HCT116 (cell line): ENCODE data around the gene CDKAL1. TPM values are rescaled to one million over a fixed set of nuclear protein-coding genes. Genes with fewer than 3 reads are reported as not detected.

Source experiments
- ATAC-seq: fragments of 200-7000 bp; cut with Tn5 transposase; 2 replicates; pipeline ENCODE4 v1.9.1; 2020; ENCODE audit warnings: mild to moderate bottlenecking, moderate library complexity
- BruUV-seq: library from RNA; stranded (reverse); fragments of 400-500 nt; replicated peaks from 2 replicates; lab custom pipeline; 2021; lab: Mats Ljungman, UMichigan
- CTCF ChIA-PET: fragments of 300-600 bp; sonication (Branson Sonifier 250); formaldehyde crosslinking; loops from one replicate; lab custom pipeline; 2021; ENCODE audit warnings: antibody characterized with exemption; lab: Charles Lee
- POLR2A ChIA-PET: fragments of 300-600, 350-600 bp; sonication (Branson Sonifier 250); formaldehyde crosslinking; loops from one replicate; lab custom pipeline; 2021; ENCODE audit warnings: antibody characterized with exemption; lab: Charles Lee
- RAD21 ChIA-PET, 2 experiments: fragments of 300-600 bp; sonication (Branson Sonifier 250); formaldehyde crosslinking; loops; one replicate each; lab custom pipeline; 2023; ENCODE audit warnings: low total read pairs in 2 of 2; ENCODE audit not compliant: uncharacterized antibody in 2 of 2, unreplicated experiment in 2 of 2, low non-redundant PET in 1 of 2; lab: Charles Lee
- DNase-seq: peaks from one replicate; pipeline ENCODE4 v3.0.0-alpha.2; 2010; ENCODE audit warnings: low read depth, low spot score
- H2AFZ ChIP-seq: fragments of 200-600 bp; shearing (Covaris generic), sonication (generic); 2 replicates; pipeline ENCODE4 v1.6.1; 2017; ENCODE audit warnings: low read depth, mixed run types, mixed read lengths, antibody characterized with exemption, low read length; ENCODE audit not compliant: poor library complexity, severe bottlenecking
- H3K27ac ChIP-seq: 2 replicates; pipeline ENCODE4 v1.5.1; 2012; ENCODE audit warnings: low read depth, low read length
- H3K27me3 ChIP-seq: fragments of 200-600 bp; sonication (generic); 2 replicates; pipeline ENCODE4 v1.6.1; 2016; ENCODE audit warnings: mixed run types, low read length, mixed read lengths; ENCODE audit not compliant: insufficient read depth
- H3K36me3 ChIP-seq, 2 experiments: fragments of 200-500 bp in 1 of 2; fragments of 200-600 bp in 1 of 2; sonication (Bioruptor generic) in 1 of 2; sonication (generic) in 1 of 2; 2 replicates each; pipeline versions ENCODE4 v1.5.1 to v1.6.1; 2014 to 2016; ENCODE audit warnings: low read length in 2 of 2, inconsistent platforms in 1 of 2, mixed read lengths in 1 of 2, mixed run types in 1 of 2; ENCODE audit not compliant: insufficient read depth in 2 of 2, control insufficient read depth in 1 of 2
- H3K4me1 ChIP-seq, 2 experiments: fragments of 200-600 bp in 1 of 2; sonication (generic) in 1 of 2; 2 replicates each; pipeline versions ENCODE4 v1.5.1 to v1.6.1; 2012 to 2017; ENCODE audit warnings: low read length in 2 of 2, inconsistent platforms in 1 of 2, mild to moderate bottlenecking in 1 of 2, mixed read lengths in 1 of 2, mixed run types in 1 of 2, moderate library complexity in 1 of 2; ENCODE audit not compliant: insufficient read depth in 2 of 2, control insufficient read depth in 1 of 2
- H3K4me2 ChIP-seq: fragments of 200-600 bp; sonication (generic); 2 replicates; pipeline ENCODE4 v1.6.1; 2017; ENCODE audit warnings: mixed run types, low read length, mixed read lengths
- H3K4me3 ChIP-seq, 2 experiments: fragments of 200-600 bp in 1 of 2; sonication (generic) in 1 of 2; replicated peaks in 1 of 2; 2 replicates each; pipeline ENCODE4 v1.5.1; 2011 to 2016; ENCODE audit warnings: low read length in 2 of 2, control low read depth in 1 of 2, low read depth in 1 of 2, mild to moderate bottlenecking in 1 of 2, mixed read lengths in 1 of 2, mixed run types in 1 of 2
- H3K79me2 ChIP-seq: fragments of 200-600 bp; sonication (generic); 2 replicates; pipeline ENCODE4 v1.6.1; 2017; ENCODE audit warnings: mild to moderate bottlenecking, mixed run types, low read length, moderate library complexity, mixed read lengths; ENCODE audit not compliant: insufficient read depth
- H3K9ac ChIP-seq: fragments of 200-600 bp; sonication (generic); 2 replicates; pipeline ENCODE4 v1.6.1; 2016; ENCODE audit warnings: low read length, mixed read lengths
- H3K9me2 ChIP-seq: fragments of 200-600 bp; sonication (generic), shearing (Covaris generic); 2 replicates; pipeline ENCODE4 v1.6.1; 2017; ENCODE audit warnings: mixed run types, mild to moderate bottlenecking, moderate library complexity; ENCODE audit not compliant: insufficient read depth
- H3K9me3 ChIP-seq, 2 experiments: fragments of 200-500 bp in 1 of 2; fragments of 200-600 bp in 1 of 2; sonication (Bioruptor generic) in 1 of 2; sonication (generic) in 1 of 2; 2 replicates each; pipeline ENCODE4 v1.6.1; 2014 to 2017; ENCODE audit warnings: low read length in 2 of 2, mixed read lengths in 2 of 2, inconsistent platforms in 1 of 2, low read depth in 1 of 2, mild to moderate bottlenecking in 1 of 2, mixed run types in 1 of 2, moderate library complexity in 1 of 2; ENCODE audit not compliant: control insufficient read depth in 1 of 2, insufficient read depth in 1 of 2
- H4K20me1 ChIP-seq: fragments of 200-600 bp; sonication (generic), shearing (Covaris generic); 2 replicates; pipeline ENCODE4 v1.6.1; 2017; ENCODE audit warnings: mixed run types, mild to moderate bottlenecking, moderate library complexity; ENCODE audit not compliant: insufficient read depth
- CEBPB ChIP-seq: IDR thresholded peaks from 2 replicates; pipeline ENCODE4 v1.6.1; 2012; ENCODE audit warnings: low read depth
- ELF1 ChIP-seq: IDR thresholded peaks from 2 replicates; pipeline ENCODE4 v1.6.1; 2012; ENCODE audit warnings: low read depth, borderline replicate concordance
- EZH2 ChIP-seq: fragments of 200-600 bp; sonication (generic); IDR thresholded peaks from 2 replicates; pipeline ENCODE4 v1.6.1; 2017; ENCODE audit warnings: antibody characterized with exemption, mixed run types
- FOSL1 ChIP-seq: IDR thresholded peaks from 2 replicates; pipeline ENCODE4 v1.6.1; 2012; ENCODE audit warnings: low read depth
- JUND ChIP-seq: IDR thresholded peaks from 2 replicates; pipeline ENCODE4 v1.6.1; 2012
- POLR2A ChIP-seq: IDR thresholded peaks from 2 replicates; pipeline ENCODE4 v1.7.0; 2011; ENCODE audit warnings: borderline replicate concordance; ENCODE audit not compliant: insufficient read depth, insufficient read length; ENCODE audit errors: extremely low read depth
- RAD21 ChIP-seq: IDR thresholded peaks from 2 replicates; pipeline ENCODE4 v1.6.1; 2012; ENCODE audit warnings: low read depth, mild to moderate bottlenecking
- ZFX ChIP-seq: fragments of 450-650 bp; IDR thresholded peaks from 2 replicates; pipeline ENCODE4 v1.6.1; 2017
- intact Hi-C: fragments of 100-400 bp; cut with micrococcal nuclease; formaldehyde crosslinking; loops from 2 replicates; pipeline ENCODE4 v1.10.0; 2022
- total RNA-seq: library from RNA; stranded (reverse); gene quantifications from one replicate; pipeline ENCODE4 v1.2.1, GENCODE V29; 2021; ENCODE audit not compliant: unreplicated experiment
- TF ChIP-seq, protein P1 (sequence below): IDR thresholded peaks from 2 replicates; pipeline ENCODE4 v1.6.1; 2012; ENCODE audit warnings: low read depth

Gene CDKAL1
- total RNA-seq, 1 experiment from 2014 or later: 14.9 TPM

- ATAC-seq: no peak
- H3K9me3 ChIP-seq: no peaks in the 10 kb centered on the region
- no peaks in the 10 kb centered on the region for H3K27me3 ChIP-seq
- ChIA-PET RAD21 (no interaction called here), CTCF (no interaction called here), POLR2A (no interaction called here)
- no peak overlapping the region for H2AFZ ChIP-seq
- no peaks in the 10 kb centered on the region for H3K4me1 ChIP-seq
- no peak overlapping the region for H3K27ac ChIP-seq
- intact Hi-C loops: loop anchor here (5.0 kb wide), 1 partner anchor 111 kb away; no protein-coding TSS in a partner anchor
- H3K9ac ChIP-seq: no peak overlapping the region
- TF ChIP-seq FOSL1 (no peak), ZFX (no peak), POLR2A (no peak), CEBPB (no peak), ELF1 (no peak), JUND (no peak), RAD21 (no peak), EZH2 (no peak)
- TF ChIP-seq, protein P1, sequence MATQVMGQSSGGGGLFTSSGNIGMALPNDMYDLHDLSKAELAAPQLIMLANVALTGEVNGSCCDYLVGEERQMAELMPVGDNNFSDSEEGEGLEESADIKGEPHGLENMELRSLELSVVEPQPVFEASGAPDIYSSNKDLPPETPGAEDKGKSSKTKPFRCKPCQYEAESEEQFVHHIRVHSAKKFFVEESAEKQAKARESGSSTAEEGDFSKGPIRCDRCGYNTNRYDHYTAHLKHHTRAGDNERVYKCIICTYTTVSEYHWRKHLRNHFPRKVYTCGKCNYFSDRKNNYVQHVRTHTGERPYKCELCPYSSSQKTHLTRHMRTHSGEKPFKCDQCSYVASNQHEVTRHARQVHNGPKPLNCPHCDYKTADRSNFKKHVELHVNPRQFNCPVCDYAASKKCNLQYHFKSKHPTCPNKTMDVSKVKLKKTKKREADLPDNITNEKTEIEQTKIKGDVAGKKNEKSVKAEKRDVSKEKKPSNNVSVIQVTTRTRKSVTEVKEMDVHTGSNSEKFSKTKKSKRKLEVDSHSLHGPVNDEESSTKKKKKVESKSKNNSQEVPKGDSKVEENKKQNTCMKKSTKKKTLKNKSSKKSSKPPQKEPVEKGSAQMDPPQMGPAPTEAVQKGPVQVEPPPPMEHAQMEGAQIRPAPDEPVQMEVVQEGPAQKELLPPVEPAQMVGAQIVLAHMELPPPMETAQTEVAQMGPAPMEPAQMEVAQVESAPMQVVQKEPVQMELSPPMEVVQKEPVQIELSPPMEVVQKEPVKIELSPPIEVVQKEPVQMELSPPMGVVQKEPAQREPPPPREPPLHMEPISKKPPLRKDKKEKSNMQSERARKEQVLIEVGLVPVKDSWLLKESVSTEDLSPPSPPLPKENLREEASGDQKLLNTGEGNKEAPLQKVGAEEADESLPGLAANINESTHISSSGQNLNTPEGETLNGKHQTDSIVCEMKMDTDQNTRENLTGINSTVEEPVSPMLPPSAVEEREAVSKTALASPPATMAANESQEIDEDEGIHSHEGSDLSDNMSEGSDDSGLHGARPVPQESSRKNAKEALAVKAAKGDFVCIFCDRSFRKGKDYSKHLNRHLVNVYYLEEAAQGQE: no peak
- no peaks in the 10 kb centered on the region for H4K20me1 ChIP-seq
- no peaks in the 10 kb centered on the region for H3K79me2 ChIP-seq
- no peak overlapping the region for H3K4me2 ChIP-seq
- BruUV-seq: no TSS peak
- H3K36me3 ChIP-seq: no peaks in the 10 kb centered on the region
- no peak overlapping the region for H3K4me3 ChIP-seq
- no peaks in the 10 kb centered on the region for H3K9me2 ChIP-seq
- no peak for DNase-seq
These were observed 356.9 kb downstream of the CDKAL1 start for GRCh38 chr6:20891161-20891560.
